ENCODE results near the gene AGBL1.
A peak's percentile ranks its signal among the peaks of the same experiment; 100 is the strongest.
"Not testable (repeated sequence)": the region's sequence is repeated elsewhere in the genome, so short reads cannot be mapped to it uniquely, and the experiment has no call there.

AGBL1 gene

DNA sequence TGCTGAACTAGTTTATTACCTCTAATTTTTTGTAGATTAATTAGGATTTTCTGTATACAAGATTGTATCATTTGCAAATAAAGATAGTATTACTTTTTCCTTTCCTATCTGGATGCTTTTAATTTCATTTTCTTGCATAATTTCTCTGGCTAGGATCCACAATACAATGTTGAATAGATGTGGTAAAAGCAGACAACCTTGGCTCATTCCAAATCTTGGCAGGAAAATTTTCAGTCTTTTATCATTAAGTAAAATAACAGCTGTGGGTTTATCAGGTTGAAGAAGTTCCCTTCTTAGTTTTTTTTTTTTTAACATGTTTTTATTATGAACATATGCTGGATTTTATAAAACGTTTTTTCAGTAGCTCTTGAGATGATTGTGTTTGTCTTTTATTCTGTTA is 422.6 kb downstream of the AGBL1 start:
- Histone ChIP-seq H3K27me3 (ENCODE audit: control insufficient read depth, insufficient read depth, low read length) (no peaks in the 10 kb centered on the region), H3K4me1 (ENCODE audit: control insufficient read depth, insufficient read depth, low read length) (no peaks in the 10 kb centered on the region), H3K9me3 (ENCODE audit: control insufficient read depth, insufficient read depth, low read length) (no peaks in the 10 kb centered on the region), H3K9ac (ENCODE audit: low read depth, low read length) (no peak overlapping the region), H3K4me3 (ENCODE audit: low read depth, low read length) (no peak overlapping the region), H3K36me3 (ENCODE audit: control insufficient read depth, insufficient read depth, low read length) (no peaks in the 10 kb centered on the region)

DNA sequence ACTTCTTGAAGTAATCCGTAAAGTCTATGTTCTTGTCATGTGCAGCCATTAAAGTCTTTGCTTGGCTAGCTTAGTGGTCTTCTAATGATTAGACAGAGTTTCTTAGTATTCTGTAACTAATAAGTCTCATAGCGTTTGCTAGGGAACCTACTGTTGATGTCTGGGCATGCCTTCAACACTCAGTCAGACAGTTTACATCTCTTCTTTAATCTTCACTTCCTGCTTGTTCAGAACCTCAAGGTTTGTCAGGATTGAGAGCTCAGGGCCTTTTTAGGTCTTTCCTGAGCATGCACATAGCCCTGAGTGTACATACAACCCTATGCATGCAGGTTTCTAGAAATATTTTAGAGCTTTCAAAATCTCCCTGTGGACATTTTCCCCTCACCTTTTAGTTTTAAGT is 426.3 kb downstream of the AGBL1 start:
- no peaks in the 10 kb centered on the region for H3K27me3 ChIP-seq (ENCODE audit: control insufficient read depth, insufficient read depth, low read length)
- H3K9me3 ChIP-seq (ENCODE audit: control insufficient read depth, insufficient read depth, low read length) = no peaks in the 10 kb centered on the region
- peaks cover 10% of the 10 kb centered on the region for H3K4me1 ChIP-seq (ENCODE audit: control insufficient read depth, insufficient read depth, low read length)
- no peaks in the 10 kb centered on the region for H3K36me3 ChIP-seq (ENCODE audit: control insufficient read depth, insufficient read depth, low read length)
- no peak overlapping the region for H3K9ac ChIP-seq (ENCODE audit: low read depth, low read length)
- H3K4me3 ChIP-seq (ENCODE audit: low read depth, low read length) = no peak overlapping the region

GRCh38 chr15:86506401-86506800 is 426.7 kb downstream of the AGBL1 start:
- Histone ChIP-seq H3K9ac (ENCODE audit: low read depth, low read length) (no peak overlapping the region), H3K36me3 (ENCODE audit: control insufficient read depth, insufficient read depth, low read length) (no peaks in the 10 kb centered on the region), H3K4me3 (ENCODE audit: low read depth, low read length) (no peak overlapping the region), H3K4me1 (ENCODE audit: control insufficient read depth, insufficient read depth, low read length) (peaks cover 10% of the 10 kb centered on the region), H3K9me3 (ENCODE audit: control insufficient read depth, insufficient read depth, low read length) (no peaks in the 10 kb centered on the region), H3K27me3 (ENCODE audit: control insufficient read depth, insufficient read depth, low read length) (no peaks in the 10 kb centered on the region)

DNA sequence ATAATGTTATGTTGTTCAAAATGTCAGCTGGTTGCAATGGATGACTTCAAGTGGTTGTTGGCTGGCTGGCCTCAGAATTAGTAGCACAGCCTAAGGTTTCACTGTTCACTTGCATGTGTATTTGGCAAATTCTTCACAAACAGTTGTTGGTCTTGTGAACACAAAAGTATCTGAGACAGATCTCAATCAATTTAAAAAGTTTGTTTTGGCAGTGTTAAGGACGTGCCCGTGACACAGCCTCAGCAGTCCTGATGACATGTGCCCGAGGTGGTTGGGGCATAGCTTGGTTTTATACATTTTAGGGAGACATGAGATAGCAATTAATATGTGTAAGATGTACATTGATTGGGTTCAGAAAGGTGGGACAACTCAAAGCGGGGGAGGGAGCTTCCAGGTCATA is 436.0 kb downstream of the AGBL1 start:
- no peaks in the 10 kb centered on the region for H3K4me1 ChIP-seq (ENCODE audit: control insufficient read depth, insufficient read depth, low read length)

GRCh38 chr15:86522721-86523120 is 443.1 kb downstream of the AGBL1 start:
- H3K4me1 ChIP-seq (ENCODE audit: control insufficient read depth, insufficient read depth, low read length) = peaks cover 5% of the 10 kb centered on the region
- H3K9ac ChIP-seq (ENCODE audit: low read depth, low read length) = no peak overlapping the region
- H3K9me3 ChIP-seq (ENCODE audit: control insufficient read depth, insufficient read depth, low read length) = no peaks in the 10 kb centered on the region
- H3K36me3 ChIP-seq (ENCODE audit: control insufficient read depth, insufficient read depth, low read length) = no peaks in the 10 kb centered on the region
- no peak overlapping the region for H3K4me3 ChIP-seq (ENCODE audit: low read depth, low read length)
- no peaks in the 10 kb centered on the region for H3K27me3 ChIP-seq (ENCODE audit: control insufficient read depth, insufficient read depth, low read length)

More for the DNA sequence above, 436.0 kb downstream of the AGBL1 start:
- H3K4me3 ChIP-seq (ENCODE audit: low read depth, low read length) = no peak overlapping the region
- H3K36me3 ChIP-seq (ENCODE audit: control insufficient read depth, insufficient read depth, low read length) = no peaks in the 10 kb centered on the region
- H3K9me3 ChIP-seq (ENCODE audit: control insufficient read depth, insufficient read depth, low read length) = no peaks in the 10 kb centered on the region
- H3K27me3 ChIP-seq (ENCODE audit: control insufficient read depth, insufficient read depth, low read length) = no peaks in the 10 kb centered on the region
- no peak overlapping the region for H3K9ac ChIP-seq (ENCODE audit: low read depth, low read length)

GRCh38 chr15:86526938-86527690 is 447.4 kb downstream of the AGBL1 start:
- no peaks in the 10 kb centered on the region for H3K27me3 ChIP-seq (ENCODE audit: control insufficient read depth, insufficient read depth, low read length)
- no peak overlapping the region for H3K4me3 ChIP-seq (ENCODE audit: low read depth, low read length)
- peaks cover 6% of the 10 kb centered on the region for H3K4me1 ChIP-seq (ENCODE audit: control insufficient read depth, insufficient read depth, low read length)
- no peaks in the 10 kb centered on the region for H3K36me3 ChIP-seq (ENCODE audit: control insufficient read depth, insufficient read depth, low read length)
- H3K9me3 ChIP-seq (ENCODE audit: control insufficient read depth, insufficient read depth, low read length) = no peaks in the 10 kb centered on the region
- no peak overlapping the region for H3K9ac ChIP-seq (ENCODE audit: low read depth, low read length)

- not testable (repeated sequence) for H3K27me3 ChIP-seq (ENCODE audit: control insufficient read depth, insufficient read depth, low read length); H3K36me3 ChIP-seq (ENCODE audit: control insufficient read depth, insufficient read depth, low read length); H3K9ac ChIP-seq (ENCODE audit: low read depth, low read length); H3K4me1 ChIP-seq (ENCODE audit: control insufficient read depth, insufficient read depth, low read length); H3K9me3 ChIP-seq (ENCODE audit: control insufficient read depth, insufficient read depth, low read length)
- peak overlapping the region; percentile 22 for H3K4me3 ChIP-seq (ENCODE audit: low read depth, low read length)
Observed at GRCh38 chr15:86528094-86528493, 448.4 kb downstream of the AGBL1 start.

GRCh38 chr15:86538141-86538540 is 458.5 kb downstream of the AGBL1 start:
- Histone ChIP-seq H3K27me3 (ENCODE audit: control insufficient read depth, insufficient read depth, low read length) (no peaks in the 10 kb centered on the region), H3K9ac (ENCODE audit: low read depth, low read length) (no peak overlapping the region), H3K36me3 (ENCODE audit: control insufficient read depth, insufficient read depth, low read length) (no peaks in the 10 kb centered on the region), H3K4me1 (ENCODE audit: control insufficient read depth, insufficient read depth, low read length) (no peaks in the 10 kb centered on the region), H3K4me3 (ENCODE audit: low read depth, low read length) (no peak overlapping the region), H3K9me3 (ENCODE audit: control insufficient read depth, insufficient read depth, low read length) (no peaks in the 10 kb centered on the region)

- no peaks in the 10 kb centered on the region for H3K9me3 ChIP-seq (ENCODE audit: control insufficient read depth, insufficient read depth, low read length)
- H3K4me1 ChIP-seq (ENCODE audit: control insufficient read depth, insufficient read depth, low read length) = no peaks in the 10 kb centered on the region
- no peak overlapping the region for H3K9ac ChIP-seq (ENCODE audit: low read depth, low read length)
- no peaks in the 10 kb centered on the region for H3K36me3 ChIP-seq (ENCODE audit: control insufficient read depth, insufficient read depth, low read length)
- no peak overlapping the region for H3K4me3 ChIP-seq (ENCODE audit: low read depth, low read length)
- no peaks in the 10 kb centered on the region for H3K27me3 ChIP-seq (ENCODE audit: control insufficient read depth, insufficient read depth, low read length)
Observed at GRCh38 chr15:86540840-86541467, 461.3 kb downstream of the AGBL1 start.

DNA sequence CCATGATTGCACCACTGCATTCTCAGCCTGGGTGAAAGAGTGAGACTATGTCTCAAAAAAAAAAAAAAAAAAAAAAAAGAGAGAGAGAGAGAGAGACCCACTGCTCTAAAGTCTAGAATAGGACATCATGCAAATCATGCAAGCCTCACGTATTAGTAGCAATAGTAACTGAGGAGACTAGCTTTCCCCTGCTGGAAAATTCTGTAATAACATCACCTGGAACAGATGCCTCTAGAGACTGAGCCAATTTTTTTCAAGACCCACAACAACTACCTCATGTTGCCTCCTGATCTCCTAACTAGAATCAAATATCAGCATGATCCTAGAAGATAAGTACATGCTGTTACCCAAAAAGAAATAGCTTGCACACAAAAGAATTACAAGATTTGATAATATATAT is 461.9 kb downstream of the AGBL1 start:
- H3K9me3 ChIP-seq (ENCODE audit: control insufficient read depth, insufficient read depth, low read length) = no peaks in the 10 kb centered on the region
- H3K9ac ChIP-seq (ENCODE audit: low read depth, low read length) = no peak overlapping the region
- H3K27me3 ChIP-seq (ENCODE audit: control insufficient read depth, insufficient read depth, low read length) = no peaks in the 10 kb centered on the region
- no peaks in the 10 kb centered on the region for H3K4me1 ChIP-seq (ENCODE audit: control insufficient read depth, insufficient read depth, low read length)
- no peak overlapping the region for H3K4me3 ChIP-seq (ENCODE audit: low read depth, low read length)
- no peaks in the 10 kb centered on the region for H3K36me3 ChIP-seq (ENCODE audit: control insufficient read depth, insufficient read depth, low read length)

- no peaks in the 10 kb centered on the region for H3K27me3 ChIP-seq (ENCODE audit: control insufficient read depth, insufficient read depth, low read length)
- H3K9ac ChIP-seq (ENCODE audit: low read depth, low read length) = no peak overlapping the region
- H3K4me3 ChIP-seq (ENCODE audit: low read depth, low read length) = no peak overlapping the region
- H3K36me3 ChIP-seq (ENCODE audit: control insufficient read depth, insufficient read depth, low read length) = no peaks in the 10 kb centered on the region
- H3K9me3 ChIP-seq (ENCODE audit: control insufficient read depth, insufficient read depth, low read length) = no peaks in the 10 kb centered on the region
- no peaks in the 10 kb centered on the region for H3K4me1 ChIP-seq (ENCODE audit: control insufficient read depth, insufficient read depth, low read length)
Observed at GRCh38 chr15:86550075-86550474, 470.4 kb downstream of the AGBL1 start.

GRCh38 chr15:86553108-86553507 is 473.4 kb downstream of the AGBL1 start:
- no peaks in the 10 kb centered on the region for H3K27me3 ChIP-seq (ENCODE audit: control insufficient read depth, insufficient read depth, low read length)
- H3K4me1 ChIP-seq (ENCODE audit: control insufficient read depth, insufficient read depth, low read length) = no peaks in the 10 kb centered on the region
- no peaks in the 10 kb centered on the region for H3K9me3 ChIP-seq (ENCODE audit: control insufficient read depth, insufficient read depth, low read length)
- H3K4me3 ChIP-seq (ENCODE audit: low read depth, low read length) = no peak overlapping the region
- H3K9ac ChIP-seq (ENCODE audit: low read depth, low read length) = no peak overlapping the region
- no peaks in the 10 kb centered on the region for H3K36me3 ChIP-seq (ENCODE audit: control insufficient read depth, insufficient read depth, low read length)
